GM12801 (cell line): ENCODE measurements around the gene LRRC9.

ENCODE experiments used
- TF ChIP-seq, protein P1 (sequence below): IDR thresholded peaks from one replicate; pipeline ENCODE4 v1.5.1; 2011; ENCODE audit warnings: control low read depth; ENCODE audit not compliant: insufficient read length; ENCODE audit errors: extremely low read depth

The LRRC9 gene

DNA sequence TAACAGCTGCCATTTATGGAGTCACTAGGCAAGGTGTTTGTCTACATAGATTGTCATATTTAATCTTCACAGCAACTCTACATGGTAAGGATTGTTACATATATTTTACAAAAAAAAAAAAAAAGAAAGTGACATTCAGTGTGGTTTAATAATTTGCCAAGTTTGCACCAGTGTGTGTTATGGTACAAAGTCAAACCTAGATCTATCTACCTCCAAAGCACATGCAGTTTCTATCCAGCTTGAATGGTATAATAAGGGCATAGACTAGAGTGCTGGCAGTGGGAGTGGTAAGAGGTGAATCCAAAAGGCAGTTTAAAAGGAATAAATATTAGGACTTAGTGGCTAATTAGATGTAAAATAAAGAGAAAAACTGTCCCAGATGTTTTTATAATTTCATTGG, 105.6 kb downstream of the LRRC9 start:
- TF ChIP-seq, protein P1, sequence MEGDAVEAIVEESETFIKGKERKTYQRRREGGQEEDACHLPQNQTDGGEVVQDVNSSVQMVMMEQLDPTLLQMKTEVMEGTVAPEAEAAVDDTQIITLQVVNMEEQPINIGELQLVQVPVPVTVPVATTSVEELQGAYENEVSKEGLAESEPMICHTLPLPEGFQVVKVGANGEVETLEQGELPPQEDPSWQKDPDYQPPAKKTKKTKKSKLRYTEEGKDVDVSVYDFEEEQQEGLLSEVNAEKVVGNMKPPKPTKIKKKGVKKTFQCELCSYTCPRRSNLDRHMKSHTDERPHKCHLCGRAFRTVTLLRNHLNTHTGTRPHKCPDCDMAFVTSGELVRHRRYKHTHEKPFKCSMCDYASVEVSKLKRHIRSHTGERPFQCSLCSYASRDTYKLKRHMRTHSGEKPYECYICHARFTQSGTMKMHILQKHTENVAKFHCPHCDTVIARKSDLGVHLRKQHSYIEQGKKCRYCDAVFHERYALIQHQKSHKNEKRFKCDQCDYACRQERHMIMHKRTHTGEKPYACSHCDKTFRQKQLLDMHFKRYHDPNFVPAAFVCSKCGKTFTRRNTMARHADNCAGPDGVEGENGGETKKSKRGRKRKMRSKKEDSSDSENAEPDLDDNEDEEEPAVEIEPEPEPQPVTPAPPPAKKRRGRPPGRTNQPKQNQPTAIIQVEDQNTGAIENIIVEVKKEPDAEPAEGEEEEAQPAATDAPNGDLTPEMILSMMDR = no peak

DNA sequence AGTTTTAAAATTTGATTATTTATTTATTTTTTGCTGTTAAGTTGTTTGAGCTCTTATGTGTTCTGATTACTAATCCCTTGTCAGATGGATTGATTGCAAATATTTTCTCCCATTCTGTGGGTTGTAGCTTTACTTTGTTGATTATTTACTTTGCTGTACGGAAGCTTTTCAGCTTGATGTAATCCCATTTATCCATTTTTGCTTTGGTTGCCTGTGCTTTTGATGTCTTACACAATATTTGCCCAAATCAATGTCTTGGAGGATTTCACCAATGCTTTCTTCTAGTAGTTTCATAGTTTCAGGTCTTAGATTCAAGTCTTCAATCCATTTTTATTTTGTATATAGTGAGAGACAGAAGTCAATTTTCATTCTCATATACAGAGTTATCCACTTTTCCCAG, 115.2 kb downstream of the LRRC9 start:
- TF ChIP-seq, protein P1 = no peak

DNA sequence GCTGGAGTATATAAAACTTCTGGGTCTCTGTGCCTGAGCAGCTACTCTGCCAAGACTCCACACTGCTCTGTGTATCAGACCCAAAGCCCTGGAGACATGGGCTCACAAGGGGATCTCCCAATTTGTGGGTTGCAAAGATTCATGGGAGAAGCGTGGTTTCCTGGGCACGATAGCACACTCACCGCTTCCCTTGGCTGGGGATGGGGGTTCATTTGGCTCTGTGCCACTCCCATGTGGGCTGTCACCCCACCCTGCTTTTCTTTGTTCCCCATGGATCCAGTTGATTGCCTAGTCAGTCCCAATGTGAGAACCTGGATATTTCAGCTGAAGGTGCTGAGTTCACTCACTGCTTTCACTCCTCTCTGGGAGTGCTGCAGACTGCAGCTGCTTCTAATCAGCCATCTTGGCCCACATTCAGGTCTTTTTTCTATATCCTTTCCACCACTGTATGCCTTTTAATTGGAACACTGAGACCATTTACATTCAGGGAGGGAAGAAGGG, 131.8 kb downstream of the LRRC9 start:
- TF ChIP-seq, protein P1 = no peak

DNA sequence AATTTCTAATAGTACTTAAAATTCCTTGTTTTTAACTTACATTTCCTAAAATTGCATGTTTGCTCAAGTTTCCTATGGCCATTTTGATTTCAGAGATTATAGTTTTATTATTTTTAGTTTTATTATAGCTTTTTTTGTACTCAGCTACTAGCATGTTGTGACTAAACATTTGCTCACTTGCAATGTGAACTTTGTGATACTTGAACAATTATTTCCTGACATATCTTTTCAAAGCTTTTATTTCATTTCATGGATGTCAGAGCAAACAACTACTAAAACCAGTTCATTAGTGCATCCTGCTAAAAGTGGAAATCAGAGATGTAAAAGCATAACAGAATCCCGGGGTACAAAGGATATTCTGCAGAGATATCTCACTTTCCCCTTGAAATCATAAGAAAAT, 138.1 kb downstream of the LRRC9 start:
- TF ChIP-seq, protein P1 = no peak

DNA sequence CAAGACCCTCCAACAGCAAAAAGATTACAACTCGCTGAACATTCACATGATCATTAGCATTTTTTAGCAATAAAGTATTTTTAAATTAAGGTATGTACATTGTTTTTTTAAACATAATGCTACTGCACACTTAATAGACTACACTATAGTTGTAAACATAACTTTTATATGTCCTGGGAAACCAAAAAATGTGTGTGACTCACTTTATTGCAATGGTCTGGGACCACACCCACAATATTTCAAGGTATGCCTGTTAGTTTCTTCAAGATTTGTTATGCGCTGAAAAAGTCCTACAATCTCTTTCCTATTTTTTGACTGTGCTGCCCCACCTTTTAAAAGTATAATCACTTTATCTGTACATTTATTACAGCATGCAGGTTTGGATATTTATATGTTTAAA, 141.4 kb downstream of the LRRC9 start:
- TF ChIP-seq, protein P1 = no peak

DNA sequence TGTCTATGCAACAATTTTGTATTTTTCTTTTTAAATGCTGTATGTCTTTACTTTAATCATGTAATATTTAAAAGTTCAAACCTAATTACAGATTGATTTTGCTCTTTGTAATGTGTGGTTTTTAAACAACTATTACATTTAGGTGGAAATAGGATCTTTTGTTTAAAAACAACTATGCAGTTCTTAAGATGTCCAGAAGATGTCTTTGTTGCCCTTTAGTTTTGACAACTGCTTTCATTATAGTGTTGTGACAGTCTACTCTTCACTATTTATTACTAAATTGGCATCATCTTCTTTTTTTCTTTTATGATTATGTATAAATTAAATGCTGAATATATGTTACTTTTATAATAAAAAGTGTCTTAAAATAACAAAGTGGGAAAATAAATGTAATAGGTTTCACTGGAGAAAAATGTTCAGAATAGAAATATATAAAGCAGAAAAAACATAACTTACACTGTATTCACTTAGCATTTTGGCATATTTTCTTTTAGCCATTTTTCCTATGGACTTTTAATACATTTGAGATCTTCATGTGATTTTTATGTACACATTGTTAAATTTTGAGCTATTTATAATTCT, 144.6 kb downstream of the LRRC9 start:
- TF ChIP-seq, protein P1 = no peak

DNA sequence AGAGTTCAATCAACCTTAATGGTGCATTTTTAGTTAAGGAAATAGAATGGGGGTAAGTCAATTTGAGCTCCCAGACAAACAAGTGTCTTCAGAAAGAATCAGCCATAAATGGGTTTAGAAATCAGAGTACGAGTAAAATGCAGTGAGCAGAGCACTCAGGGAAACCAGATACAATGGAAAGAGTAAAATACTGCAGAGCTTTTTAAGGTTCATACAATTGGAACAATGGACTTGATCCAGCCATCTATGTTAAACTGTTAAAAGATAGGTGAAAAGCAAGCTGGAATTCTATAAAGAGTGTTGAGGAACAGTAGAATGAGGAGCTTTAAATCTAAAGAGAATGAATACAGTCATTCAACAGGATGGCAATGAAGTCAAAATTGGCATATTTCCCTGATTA, 147.9 kb downstream of the LRRC9 start:
- TF ChIP-seq, protein P1 = no peak
